Ramos (cell line): Measurements from ENCODE around the gene HSD17B11.
"Not testable (repeated sequence)": the region's sequence is repeated elsewhere in the genome, so short reads cannot be mapped to it uniquely, and the experiment has no call there.

Source experiments
- in situ Hi-C: fragments of 300-500 bp; cut with MboI; formaldehyde crosslinking; loops from one replicate; pipeline ENCODE4 v1.14.3; 2022; ENCODE audit warnings: low sequenced_read_pairs; ENCODE audit not compliant: unreplicated experiment

HSD17B11 gene

DNA sequence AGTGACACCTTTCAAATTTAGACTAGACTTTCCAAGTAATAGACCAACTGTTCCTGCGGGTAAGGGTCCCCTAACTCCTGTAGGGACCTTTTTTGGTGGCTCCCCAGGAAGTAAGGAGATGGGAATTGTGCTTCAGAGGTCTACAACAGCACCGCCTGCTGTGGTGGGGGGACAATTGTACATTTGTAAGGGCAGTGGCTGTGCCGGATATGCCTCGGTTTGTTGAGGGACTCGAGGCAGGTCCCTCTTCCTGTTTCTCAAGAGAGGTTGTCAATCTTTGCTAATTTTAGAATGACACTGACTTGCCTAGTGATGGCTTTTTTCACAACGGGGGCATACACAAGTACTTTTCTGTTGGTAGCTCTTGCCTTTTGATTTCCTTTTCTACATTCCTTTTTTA, 15.5 kb upstream of the HSD17B11 start:
- in situ Hi-C loops: no loop called here

GRCh38 chr4:87405211-87405820, 14.3 kb upstream of the HSD17B11 start:
- in situ Hi-C loops: no loop called here

DNA sequence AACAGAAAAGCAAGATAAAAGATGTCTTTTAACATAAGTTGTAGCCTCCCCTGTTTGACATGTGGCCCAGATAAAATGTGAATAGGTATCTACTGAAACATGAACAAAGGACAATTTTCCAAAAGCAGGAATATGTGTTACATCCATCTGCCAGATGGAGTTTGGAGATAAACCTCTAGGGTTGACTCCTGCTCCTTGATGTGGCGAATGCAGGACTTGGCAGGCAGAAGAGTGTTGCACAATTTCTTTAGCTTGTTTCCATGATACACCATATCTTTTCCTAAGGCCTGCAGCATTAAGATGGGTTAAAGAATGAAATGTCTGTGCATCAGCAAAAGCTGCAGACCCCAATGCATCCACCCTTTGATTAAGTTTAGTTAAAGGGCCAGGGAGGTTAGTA, 12.7 kb upstream of the HSD17B11 start:
- in situ Hi-C loops: not testable (repeated sequence)

DNA sequence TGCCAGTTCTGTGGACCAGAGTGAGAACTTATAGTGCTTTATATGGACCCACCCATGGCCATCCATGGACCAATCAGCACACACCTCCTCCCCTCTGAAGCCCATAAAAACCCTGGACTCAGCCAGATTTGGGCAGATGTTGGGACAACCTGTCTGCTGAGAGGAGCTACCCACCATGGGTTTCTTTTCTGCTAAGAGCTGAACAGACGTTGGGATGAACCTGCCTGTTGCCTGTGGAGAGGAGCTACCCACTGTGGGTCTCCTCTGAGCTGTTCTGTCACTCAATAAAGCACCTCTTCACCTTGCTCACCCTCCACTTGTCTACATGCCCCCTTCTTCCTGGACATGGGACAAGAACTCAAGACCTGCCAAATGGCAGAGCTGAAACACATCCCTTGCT, 9.0 kb upstream of the HSD17B11 start:
- in situ Hi-C loops: no loop called here

- in situ Hi-C loops: no loop called here
Observed at GRCh38 chr4:87399148-87399547, 8.2 kb upstream of the HSD17B11 start.

DNA sequence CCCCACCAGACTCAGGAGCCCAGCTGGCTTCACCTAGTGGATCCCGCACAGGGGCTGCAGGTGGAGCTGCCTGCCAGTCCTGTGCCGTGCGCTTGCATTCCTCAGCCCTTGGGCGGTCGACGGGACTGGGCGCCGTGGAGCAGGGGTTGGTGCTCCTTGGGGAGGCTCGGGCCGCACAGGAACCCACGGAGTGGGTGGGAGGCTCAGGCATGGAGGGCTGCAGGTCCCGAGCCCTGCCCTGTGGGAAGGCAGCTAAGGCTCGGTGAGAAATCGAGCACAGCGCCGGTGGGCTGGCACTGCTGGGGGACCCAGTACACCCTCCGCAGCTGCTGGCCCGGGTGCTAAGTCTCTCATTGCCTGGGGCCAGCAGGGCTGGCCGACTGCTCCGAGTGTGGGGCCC, 4.9 kb upstream of the HSD17B11 start:
- in situ Hi-C loops: not testable (repeated sequence)

- in situ Hi-C loops: not testable (repeated sequence)
Observed at GRCh38 chr4:87395073-87395472, 4.1 kb upstream of the HSD17B11 start.

- in situ Hi-C loops: no loop called here
Observed at GRCh38 chr4:87392183-87392582, 1.2 kb upstream of the HSD17B11 start.

- in situ Hi-C loops: no loop called here
Observed at GRCh38 chr4:87391576-87392054, 627 bp upstream of the HSD17B11 start.

DNA sequence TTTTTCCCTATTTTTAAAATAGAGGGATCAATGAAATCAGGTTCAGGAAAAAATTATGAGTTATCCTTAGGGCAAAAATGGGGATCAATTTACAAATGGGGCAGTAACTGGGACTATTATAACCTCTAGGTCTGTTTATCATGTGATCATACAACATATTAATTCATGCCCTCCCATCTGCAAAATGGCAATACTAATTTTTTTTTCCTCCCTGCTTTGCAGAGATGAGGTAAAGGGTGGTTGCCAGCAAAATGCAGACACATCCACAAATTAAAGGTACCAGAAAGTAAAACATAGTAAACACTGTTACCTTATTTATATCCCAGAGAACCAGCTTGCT, 467 bp downstream of the HSD17B11 start:
- in situ Hi-C loops: no loop called here

DNA sequence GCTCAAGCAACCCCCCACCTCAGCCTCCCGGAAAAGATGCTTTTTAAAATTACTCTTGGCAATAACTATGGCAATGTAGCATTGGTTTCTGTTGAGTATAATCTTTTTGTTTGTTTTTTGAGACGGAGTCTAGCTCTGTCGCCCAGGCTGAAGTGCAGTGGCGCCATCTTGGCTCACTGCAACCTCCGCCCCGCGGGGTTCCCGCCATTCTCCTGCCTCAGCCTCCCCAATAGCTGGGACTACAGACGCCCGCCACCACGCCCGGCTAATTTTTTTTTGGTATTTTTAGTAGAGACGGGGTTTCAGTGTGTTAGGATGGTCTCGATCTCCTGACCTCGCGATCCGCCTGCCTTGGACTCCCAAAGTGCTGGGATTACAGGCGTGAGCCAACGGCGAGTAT, 933 bp downstream of the HSD17B11 start:
- in situ Hi-C loops: not testable (repeated sequence)

DNA sequence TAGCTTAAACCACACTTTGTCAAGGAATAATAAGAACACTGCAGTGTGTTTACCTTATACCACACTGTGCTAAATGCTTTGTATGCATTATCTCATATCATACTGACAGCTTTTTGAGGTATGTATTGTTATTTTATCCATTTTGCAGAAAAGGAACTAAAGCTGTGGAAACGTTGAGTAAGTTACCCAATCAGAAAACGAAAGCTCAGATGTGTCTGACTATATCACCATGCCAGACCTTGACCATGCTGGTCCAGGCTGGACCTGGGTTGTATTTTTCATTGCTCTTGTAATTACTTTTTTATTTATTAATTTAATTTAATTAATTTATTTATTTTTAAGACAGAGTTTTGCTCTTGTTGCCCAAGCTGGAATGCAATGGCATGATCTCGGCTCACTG, 2.1 kb downstream of the HSD17B11 start:
- in situ Hi-C loops: no loop called here

DNA sequence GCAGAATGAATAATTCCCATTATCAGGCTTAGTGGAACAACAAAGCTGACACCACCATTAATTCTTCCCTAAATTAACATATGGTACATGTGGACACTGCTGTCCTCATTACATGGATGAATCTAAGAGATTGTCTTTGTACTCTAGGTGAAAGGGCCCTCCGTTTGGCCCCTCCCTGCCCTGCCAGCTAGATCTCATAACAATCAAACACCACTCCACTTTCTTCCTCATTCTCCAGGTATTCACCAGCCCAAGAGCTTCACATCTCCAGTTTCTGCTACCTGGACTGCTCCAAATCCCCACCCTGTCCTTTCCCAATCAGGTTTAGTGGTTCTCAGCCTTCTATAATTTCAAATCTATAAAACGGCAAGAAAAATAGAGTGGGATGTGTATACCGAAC, 3.8 kb downstream of the HSD17B11 start:
- in situ Hi-C loops: no loop called here

- in situ Hi-C loops: not testable (repeated sequence)
Observed at GRCh38 chr4:87384466-87385132, 6.4 kb downstream of the HSD17B11 start.

GRCh38 chr4:87382931-87383330, 8.1 kb downstream of the HSD17B11 start:
- in situ Hi-C loops: no loop called here

DNA sequence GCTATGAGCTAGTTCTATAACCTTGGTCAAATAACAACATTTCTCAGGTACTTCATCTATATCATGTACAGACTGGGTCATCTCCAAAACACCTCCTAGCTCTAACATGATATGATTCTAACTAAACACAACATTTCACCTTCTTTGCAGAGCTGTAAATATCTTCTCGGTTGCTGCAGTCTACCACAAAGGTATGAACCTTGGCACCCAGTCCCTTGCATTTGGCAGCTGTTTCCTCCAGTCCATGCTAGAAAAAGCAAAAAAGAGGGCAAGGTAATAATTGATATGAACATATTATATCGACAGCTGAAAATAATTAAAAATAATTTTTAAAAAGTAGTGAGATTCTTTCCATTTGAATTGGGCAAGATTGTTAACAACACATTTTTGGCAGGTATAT, 8.9 kb downstream of the HSD17B11 start:
- in situ Hi-C loops: no loop called here

DNA sequence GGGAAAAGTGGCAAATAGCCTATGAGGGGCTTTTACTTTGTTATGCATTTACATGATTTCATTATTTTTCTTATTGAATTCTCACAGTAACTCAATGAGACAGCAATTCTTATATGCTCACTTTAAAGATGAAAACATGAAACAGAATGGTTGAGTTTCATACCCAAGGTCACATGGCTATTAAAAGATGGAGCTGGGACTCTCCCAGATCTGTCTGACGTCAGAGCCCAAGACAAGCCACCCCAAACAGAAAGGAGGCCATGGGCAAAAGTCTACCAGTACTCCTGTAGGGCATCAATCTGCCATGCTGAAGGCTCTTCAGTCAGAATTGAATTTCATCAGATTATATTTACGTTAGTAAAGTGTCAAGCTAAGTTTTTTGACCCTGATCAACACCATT, 13.2 kb downstream of the HSD17B11 start:
- in situ Hi-C loops: loop anchor here (10.0 kb wide), 1 partner anchor 87 kb away; no protein-coding TSS in a partner anchor

GRCh38 chr4:87375719-87376291, 15.2 kb downstream of the HSD17B11 start:
- in situ Hi-C loops: loop anchor here (10.0 kb wide), 1 partner anchor 89 kb away; no protein-coding TSS in a partner anchor

DNA sequence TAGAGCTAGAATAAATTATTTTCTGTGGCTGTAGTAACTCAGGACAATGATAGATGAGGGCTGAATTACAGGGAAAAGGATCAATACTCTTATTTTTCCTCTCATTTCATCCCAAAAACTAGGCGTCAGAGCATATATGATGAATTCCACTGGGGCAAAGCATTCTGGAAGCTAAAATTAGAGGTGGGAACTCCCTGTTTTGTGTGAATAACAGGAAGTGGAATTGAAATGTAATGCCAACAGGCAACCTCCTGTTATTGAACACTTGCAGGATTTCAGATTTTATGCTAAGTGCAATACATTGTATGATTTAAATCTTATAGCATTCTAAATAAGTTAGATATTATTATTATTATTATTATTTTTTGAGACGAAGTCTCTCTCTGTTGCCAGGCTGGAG, 20.9 kb downstream of the HSD17B11 start:
- in situ Hi-C loops: loop anchor here (10.0 to 25.0 kb wide), 2 partner anchors 95 to 467 kb away; partner anchors contain the start of gene MEPE

DNA sequence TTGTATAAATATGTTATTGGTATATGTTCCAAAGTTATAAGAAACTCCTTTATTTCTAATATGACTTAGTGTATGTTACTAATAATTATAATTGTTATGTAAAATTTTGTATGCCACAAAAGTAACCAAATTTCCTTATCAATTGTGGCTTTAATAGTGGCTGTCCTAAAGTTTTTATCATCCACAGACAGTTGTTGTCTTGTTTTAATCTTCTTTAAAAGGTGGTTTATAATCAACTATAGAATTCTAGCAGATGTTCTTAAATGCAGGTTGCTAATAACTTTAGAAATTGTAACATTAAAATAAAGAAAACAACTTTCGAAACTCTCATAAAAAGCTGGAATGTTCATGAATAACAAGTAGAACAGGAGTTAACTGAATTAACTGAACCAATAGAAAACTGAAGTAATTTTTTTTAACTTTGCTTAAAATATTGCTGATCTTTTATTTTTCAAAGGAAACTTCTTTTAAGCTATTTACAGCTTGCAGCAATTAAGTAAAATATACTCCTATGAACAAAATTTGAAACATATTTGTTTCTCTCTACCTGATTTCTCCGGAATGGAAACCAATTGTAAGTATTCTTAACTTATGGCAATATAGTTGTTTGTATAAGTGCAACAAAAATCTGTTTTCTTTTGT, 24.3 kb downstream of the HSD17B11 start:
- in situ Hi-C loops: loop anchor here (25.0 kb wide), 1 partner anchor 471 kb away; the partner anchor contains the start of gene MEPE

DNA sequence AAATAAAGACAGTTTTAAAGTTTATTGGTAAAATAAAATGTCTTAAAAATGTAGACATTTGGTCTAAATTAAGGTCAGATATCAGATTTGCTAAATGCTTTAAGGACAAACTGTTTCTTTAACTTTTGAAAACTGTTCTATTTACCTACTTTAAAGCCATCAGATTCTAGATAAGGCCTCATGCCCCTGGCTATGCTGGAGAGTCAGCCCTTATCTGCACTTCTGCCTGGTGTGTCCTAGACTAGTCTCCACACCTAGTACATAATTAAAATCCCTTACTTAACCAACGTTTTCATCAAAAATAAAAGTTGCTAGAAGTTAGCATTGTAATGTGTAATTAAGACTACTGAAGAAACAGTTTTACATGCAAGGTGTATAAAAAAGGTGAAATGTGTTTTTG, 25.6 kb downstream of the HSD17B11 start:
- in situ Hi-C loops: loop anchor here (25.0 kb wide), 1 partner anchor 472 kb away; the partner anchor contains the start of gene MEPE
